Activated T-helper 17 cell treated with anti-CD3 and anti-CD28 coated beads, Interleukin-2, amount 50 U/mL, for 72 hours (primary cell): ENCODE data around the gene ZBTB18. TPM values are rescaled to one million over a fixed set of nuclear protein-coding genes. Genes with fewer than 3 reads are reported as not detected.

Experiments
- ATAC-seq: fragments of 150-1000 bp; cut with Tn5 transposase; replicated peaks from 2 replicates; pipeline ENCODE4 v1.10.0; 2021; ENCODE audit warnings: mild to moderate bottlenecking, moderate library complexity
- H3K27ac Mint-ChIP-seq: one replicate; pipeline ENCODE4 v1.8.0; 2022; ENCODE audit warnings: mixed read lengths
- H3K27me3 Mint-ChIP-seq: one replicate; pipeline ENCODE4 v1.8.0; 2022; ENCODE audit warnings: mixed read lengths
- H3K36me3 Mint-ChIP-seq: one replicate; pipeline ENCODE4 v1.8.0; 2022; ENCODE audit warnings: low read depth, mild to moderate bottlenecking, mixed read lengths
- H3K4me1 Mint-ChIP-seq: one replicate; pipeline ENCODE4 v1.8.0; 2022; ENCODE audit warnings: mixed read lengths
- H3K4me3 Mint-ChIP-seq: one replicate; pipeline ENCODE4 v1.8.0; 2022; ENCODE audit warnings: mild to moderate bottlenecking, mixed read lengths
- H3K9me3 Mint-ChIP-seq: one replicate; pipeline ENCODE4 v1.8.0; 2022; ENCODE audit warnings: mixed read lengths
- total RNA-seq, 2 donors: library from RNA; stranded (reverse); gene quantifications; one replicate each; pipeline ENCODE4 v1.2.3, GENCODE V29; 2022

Gene ZBTB18
- total RNA-seq, 2 donors from 2014 or later = 5.1 to 6.5 TPM

DNA sequence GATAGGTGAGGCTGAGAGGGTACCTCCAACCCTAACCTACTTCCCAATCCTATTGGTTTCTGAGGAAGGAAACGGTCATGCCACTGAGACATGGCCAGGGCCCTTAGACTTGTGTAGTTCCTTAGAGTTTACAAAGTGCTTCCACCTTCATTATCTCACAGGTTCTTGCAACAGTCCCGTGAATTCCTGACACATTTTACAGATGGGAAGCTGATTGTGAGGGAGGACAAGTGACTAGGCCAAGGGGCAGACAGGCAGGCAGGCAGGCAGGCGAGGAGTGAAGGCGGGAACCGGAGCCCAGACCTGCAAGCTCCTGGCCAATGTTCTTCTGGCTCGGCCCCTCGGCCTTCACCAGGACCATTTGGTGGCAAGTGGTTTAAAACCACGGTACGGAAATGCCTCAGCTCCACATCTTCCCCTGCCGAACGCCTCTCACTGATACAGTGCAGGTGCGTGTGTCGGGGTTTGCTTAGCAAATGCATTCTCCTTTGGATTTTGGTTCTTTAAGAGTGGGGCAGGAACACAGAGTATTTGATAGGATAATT is 45.1 kb downstream of the ZBTB18 start:
- Mint-ChIP-seq H3K4me3 (no peak overlapping the region), H3K9me3 (no peaks in the 10 kb centered on the region), H3K27ac (no peak overlapping the region), H3K4me1 (peaks cover 6% of the 10 kb centered on the region), H3K36me3 (no peaks in the 10 kb centered on the region), H3K27me3 (peaks cover 22% of the 10 kb centered on the region)
- no peak for ATAC-seq

DNA sequence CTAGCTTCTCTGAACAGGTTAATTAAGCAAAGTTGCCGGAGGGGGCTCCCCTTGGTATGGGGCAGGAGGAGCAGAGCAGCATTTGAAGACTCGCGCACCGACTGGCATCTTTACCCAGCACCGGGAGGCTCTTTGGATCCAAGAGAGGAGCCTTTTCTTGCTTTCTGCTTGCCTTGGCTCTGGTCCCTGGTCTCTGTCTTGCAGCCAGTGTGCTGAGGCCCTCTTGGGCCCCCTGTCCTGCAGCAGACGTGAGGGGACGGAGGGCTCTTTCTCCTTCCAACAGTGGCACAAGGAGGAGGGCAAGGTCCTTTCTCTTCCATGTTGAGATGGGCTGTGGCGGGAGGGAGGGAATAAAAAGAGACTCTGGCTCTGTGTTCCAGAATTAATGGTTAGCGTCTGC is 45.6 kb downstream of the ZBTB18 start:
- peaks cover 6% of the 10 kb centered on the region for H3K4me1 Mint-ChIP-seq
- no peak overlapping the region for H3K27ac Mint-ChIP-seq
- H3K9me3 Mint-ChIP-seq = no peaks in the 10 kb centered on the region
- ATAC-seq = no peak
- no peaks in the 10 kb centered on the region for H3K36me3 Mint-ChIP-seq
- H3K27me3 Mint-ChIP-seq = peaks cover 28% of the 10 kb centered on the region
- H3K4me3 Mint-ChIP-seq = no peak overlapping the region

DNA sequence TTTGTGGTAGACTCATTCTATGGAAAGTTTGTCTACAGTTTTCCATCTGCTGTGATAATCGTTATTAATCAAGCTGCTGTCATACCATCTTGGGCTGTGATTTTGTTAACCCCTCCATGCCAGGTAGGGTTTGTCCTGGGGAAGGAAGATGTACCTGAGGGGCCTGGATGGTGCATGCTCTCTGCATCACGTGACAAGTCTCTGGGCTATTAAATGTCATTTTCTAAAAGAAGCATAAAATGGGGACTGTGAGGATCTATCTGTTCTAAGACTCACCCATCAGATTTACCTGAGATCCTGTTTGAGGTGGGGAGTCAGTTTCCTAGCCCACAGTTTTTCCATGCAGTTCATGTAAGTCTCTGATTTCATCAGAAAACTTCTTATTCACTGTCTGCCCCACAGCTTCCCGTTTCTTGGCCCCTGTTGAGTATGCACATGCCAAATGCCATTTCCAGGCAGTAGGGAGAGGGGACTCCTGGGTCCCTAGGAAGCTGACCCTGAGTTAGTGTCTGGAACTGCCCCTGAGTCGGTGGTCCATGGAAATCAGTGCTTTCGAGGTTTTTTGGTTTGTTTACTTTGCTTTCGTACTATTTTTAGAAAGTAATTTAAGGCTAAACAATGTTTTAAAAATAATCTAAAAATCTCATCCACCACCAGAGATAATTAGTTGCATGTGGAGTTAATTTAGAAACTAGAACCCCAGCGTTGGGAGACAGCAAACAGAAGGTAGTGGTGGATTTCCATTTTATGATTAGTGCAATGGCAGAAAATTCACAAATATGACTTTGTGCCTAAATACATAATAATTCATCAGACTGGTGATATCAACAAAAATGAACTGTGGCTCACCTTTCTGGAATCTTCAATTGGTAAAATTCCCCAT is 46.7 kb downstream of the ZBTB18 start:
- Mint-ChIP-seq H3K4me3 (no peak overlapping the region), H3K27ac (no peak overlapping the region), H3K4me1 (peaks cover 6% of the 10 kb centered on the region), H3K9me3 (no peaks in the 10 kb centered on the region), H3K36me3 (no peaks in the 10 kb centered on the region), H3K27me3 (peaks cover 23% of the 10 kb centered on the region)
- no peak for ATAC-seq

DNA sequence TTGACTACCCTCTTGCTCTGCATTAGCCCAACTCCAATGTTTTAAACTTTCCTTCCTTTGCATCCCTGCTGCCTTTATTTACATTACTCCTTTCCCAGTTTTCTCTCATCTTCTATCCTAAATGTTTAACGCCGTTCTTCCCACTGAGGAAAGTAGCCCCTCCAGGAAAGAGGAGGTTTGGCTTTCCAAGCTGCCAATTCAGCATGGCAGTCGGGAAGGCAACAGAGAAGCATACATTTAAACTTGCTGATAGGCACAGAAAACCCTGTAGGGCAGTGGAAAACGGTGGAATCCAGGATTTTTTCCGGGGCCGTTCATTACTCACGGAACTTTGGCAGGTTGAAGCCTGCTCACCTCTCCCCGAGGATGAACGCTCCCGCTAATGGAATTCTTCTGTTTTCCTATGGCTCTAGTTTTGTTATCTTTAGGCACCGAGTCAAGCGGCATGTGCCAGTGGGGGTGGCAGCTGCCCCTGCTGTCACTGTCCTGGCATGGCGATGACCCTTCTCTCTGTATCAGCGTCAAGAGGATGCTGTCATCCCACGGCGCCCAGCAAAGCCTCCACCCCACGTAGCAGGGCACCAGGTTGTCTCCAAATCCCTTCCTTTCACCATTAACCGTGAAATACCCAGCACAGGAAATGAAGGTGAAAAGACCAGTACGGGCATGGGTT is 48.3 kb downstream of the ZBTB18 start:
- H3K9me3 Mint-ChIP-seq = no peaks in the 10 kb centered on the region
- peaks cover 6% of the 10 kb centered on the region for H3K4me1 Mint-ChIP-seq
- no peak overlapping the region for H3K27ac Mint-ChIP-seq
- H3K36me3 Mint-ChIP-seq = no peaks in the 10 kb centered on the region
- ATAC-seq = no peak
- H3K27me3 Mint-ChIP-seq = peaks cover 28% of the 10 kb centered on the region
- H3K4me3 Mint-ChIP-seq = no peak overlapping the region

DNA sequence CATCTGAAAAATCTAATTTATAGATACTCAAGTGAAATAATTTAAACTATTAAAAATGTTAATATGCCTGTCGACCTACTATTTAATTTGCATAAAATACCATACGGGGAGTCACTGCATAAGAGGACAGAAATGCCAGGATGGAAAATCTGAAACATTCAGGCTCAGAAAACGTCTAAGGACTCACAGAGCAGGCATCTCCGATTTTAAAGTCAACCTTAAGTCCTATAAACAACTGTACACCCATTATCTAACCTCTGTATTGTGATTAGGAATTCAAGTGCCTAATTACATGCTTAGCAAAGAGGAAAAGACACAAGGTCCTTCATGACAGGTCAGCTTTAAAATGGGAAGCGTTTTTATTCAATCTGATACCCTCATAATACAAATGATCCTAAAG is 49.2 kb downstream of the ZBTB18 start:
- Mint-ChIP-seq H3K4me3 (no peak overlapping the region), H3K27me3 (peaks cover 32% of the 10 kb centered on the region)
- ATAC-seq = no peak

DNA sequence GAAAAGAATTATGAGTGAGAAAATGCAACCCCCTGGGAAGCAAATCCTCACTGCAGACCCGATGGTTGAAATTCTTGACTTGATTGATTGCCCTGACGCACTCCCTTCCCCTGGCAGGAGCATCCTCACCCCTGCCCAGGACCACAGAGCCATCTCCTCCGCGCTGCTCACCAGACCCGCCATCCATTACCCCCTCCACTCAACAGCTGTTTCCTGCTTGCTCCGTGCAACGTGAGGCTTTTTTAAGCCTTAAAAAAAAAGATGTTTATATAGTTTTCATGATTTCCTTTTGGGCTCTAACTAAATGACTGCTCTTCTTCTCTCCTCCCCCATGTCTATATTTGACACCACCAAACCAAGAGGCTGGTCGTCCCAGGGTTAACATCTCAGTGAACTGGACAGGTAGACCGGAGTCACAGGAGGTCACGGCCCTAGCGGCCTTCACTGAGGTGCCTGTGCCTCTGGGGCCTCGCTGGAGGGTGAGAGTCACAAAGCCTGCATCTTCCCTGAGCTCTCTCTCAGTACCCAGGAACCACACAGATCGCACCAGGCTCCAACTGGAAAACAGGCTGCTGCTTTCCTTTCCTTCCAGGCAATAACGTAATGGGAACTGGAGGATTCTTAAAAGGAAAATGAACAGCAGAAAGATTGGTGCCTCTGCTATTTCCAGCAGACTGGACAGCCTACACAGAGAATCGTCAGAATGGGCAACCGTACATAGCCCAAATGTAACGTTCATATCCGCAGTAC is 49.8 kb downstream of the ZBTB18 start:
- ATAC-seq = no peak
- H3K27me3 Mint-ChIP-seq = peaks cover 38% of the 10 kb centered on the region
- no peak overlapping the region for H3K27ac Mint-ChIP-seq
- H3K9me3 Mint-ChIP-seq = no peaks in the 10 kb centered on the region
- peak overlapping the region; percentile 7 for H3K4me3 Mint-ChIP-seq
- H3K36me3 Mint-ChIP-seq = no peaks in the 10 kb centered on the region
- H3K4me1 Mint-ChIP-seq = peaks cover 6% of the 10 kb centered on the region

More for the DNA sequence above, 49.2 kb downstream of the ZBTB18 start:
- H3K4me1 Mint-ChIP-seq = peaks cover 6% of the 10 kb centered on the region
- H3K36me3 Mint-ChIP-seq = no peaks in the 10 kb centered on the region
- no peaks in the 10 kb centered on the region for H3K9me3 Mint-ChIP-seq
- no peak overlapping the region for H3K27ac Mint-ChIP-seq

DNA sequence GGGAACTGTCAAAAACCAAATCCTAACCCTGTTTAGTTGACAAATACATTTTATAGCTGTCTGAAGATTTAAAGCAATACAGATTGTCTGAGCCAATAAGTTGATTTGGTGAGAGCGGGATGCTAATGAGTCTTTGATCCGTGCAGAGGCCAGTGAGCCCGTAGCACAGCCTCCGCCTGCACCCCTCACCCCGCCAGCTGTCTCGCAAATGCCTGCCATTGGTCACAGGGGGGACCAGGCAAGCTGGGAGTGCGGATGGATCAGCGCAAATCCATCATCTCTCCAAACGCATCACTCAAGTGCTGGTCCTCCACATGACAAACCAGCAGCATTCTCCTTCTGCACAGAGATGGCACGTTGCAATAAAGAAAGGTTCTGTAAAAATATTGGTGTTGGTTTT is 51.0 kb downstream of the ZBTB18 start:
- peaks cover 6% of the 10 kb centered on the region for H3K4me1 Mint-ChIP-seq
- no peaks in the 10 kb centered on the region for H3K9me3 Mint-ChIP-seq
- H3K27ac Mint-ChIP-seq = no peak overlapping the region
- no peak for ATAC-seq
- H3K36me3 Mint-ChIP-seq = no peaks in the 10 kb centered on the region
- no peak overlapping the region for H3K4me3 Mint-ChIP-seq
- peaks cover 40% of the 10 kb centered on the region for H3K27me3 Mint-ChIP-seq

DNA sequence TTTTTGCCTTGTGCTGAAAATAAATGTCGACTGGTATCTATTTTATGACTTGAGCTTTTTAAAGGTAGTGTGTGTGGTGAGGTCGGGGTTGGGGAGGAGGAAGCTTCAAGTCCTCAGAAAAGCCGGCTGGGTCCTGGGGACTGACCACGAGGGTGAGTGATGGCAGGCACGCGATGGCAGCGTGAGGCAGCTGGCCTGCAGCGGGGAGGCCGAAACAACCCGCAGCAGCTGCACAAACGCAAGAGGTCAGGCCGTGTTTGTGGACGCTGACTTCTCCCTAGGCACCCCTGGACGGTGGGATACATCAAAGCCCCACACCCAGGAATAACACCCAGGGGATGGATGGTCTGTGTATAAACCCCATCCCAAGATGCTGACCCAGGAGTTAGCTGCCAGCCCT is 51.4 kb downstream of the ZBTB18 start:
- no peak overlapping the region for H3K27ac Mint-ChIP-seq
- H3K36me3 Mint-ChIP-seq = no peaks in the 10 kb centered on the region
- peaks cover 6% of the 10 kb centered on the region for H3K4me1 Mint-ChIP-seq
- no peak overlapping the region for H3K4me3 Mint-ChIP-seq
- ATAC-seq = no peak
- H3K9me3 Mint-ChIP-seq = no peaks in the 10 kb centered on the region
- peaks cover 40% of the 10 kb centered on the region for H3K27me3 Mint-ChIP-seq

DNA sequence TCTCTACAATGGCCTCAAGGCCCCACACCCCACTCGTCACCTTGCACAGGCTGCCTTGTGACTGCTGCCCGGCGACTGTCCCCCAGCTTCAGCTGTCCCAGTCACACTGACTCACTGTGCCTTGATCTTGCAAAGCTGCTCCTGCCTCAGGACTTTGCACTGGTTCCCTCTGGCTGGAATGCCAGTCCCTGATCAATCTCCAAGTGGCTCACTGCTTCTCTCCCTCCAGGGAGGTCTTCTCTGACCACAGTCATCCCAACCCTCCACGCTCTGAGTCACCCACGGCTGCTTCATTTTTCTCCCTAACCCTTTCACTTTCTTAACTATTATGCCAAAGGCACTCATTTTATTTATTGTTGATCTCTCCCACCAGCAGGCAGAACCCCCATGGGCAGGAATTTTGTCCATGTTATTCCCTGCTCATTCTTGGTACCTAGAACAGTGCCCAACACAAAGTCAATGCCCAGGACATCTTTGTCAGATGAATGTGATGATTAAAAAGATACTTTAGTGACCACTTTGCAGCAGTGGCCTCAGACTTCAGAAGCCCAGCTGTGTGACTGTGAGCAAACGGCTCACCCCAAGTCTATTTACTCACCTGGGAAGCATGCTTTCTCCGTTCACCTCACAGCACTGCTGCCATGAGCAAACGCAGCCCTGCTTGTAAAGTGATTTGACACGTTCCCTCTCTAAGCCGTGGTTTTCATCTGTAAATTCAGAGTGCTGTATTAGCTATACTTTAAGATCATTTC is 53.4 kb downstream of the ZBTB18 start:
- H3K9me3 Mint-ChIP-seq = no peaks in the 10 kb centered on the region
- H3K36me3 Mint-ChIP-seq = no peaks in the 10 kb centered on the region
- H3K4me3 Mint-ChIP-seq = no peak overlapping the region
- H3K27ac Mint-ChIP-seq = no peak overlapping the region
- peaks cover 6% of the 10 kb centered on the region for H3K4me1 Mint-ChIP-seq
- peaks cover 35% of the 10 kb centered on the region for H3K27me3 Mint-ChIP-seq
- ATAC-seq = no peak

DNA sequence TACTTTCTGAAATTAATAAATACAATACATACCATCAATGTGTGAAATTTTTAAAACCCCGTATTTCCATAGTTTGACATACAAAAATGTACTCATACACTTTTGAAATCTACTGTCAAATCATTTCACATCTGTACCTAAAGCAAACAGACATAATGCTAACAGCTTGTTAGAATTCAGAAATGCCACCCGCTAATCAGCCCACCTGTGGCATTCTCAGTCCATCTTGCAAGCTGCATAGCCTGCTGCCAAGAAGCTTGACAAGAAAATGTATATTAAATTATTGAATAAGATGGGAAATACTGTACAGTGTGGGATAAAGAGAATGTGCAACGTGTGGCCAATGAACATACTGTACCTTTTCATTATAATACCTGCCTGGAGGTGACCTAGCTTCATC is 55.1 kb downstream of the ZBTB18 start:
- no peak for ATAC-seq
- H3K4me1 Mint-ChIP-seq = no peaks in the 10 kb centered on the region
- no peaks in the 10 kb centered on the region for H3K9me3 Mint-ChIP-seq
- H3K27me3 Mint-ChIP-seq = peaks cover 30% of the 10 kb centered on the region
- H3K4me3 Mint-ChIP-seq = no peak overlapping the region
- H3K27ac Mint-ChIP-seq = no peak overlapping the region
- no peaks in the 10 kb centered on the region for H3K36me3 Mint-ChIP-seq

Other genes starting within 250 kb of the ZBTB18 start
- 10 to 100 TPM; 32.2 to 53.2 TPM for gene AKT3, start 201.0 kb upstream of the ZBTB18 start, total RNA-seq